A549 (cell line): ENCODE results near the gene MGME1. TPM values are rescaled to one million over a fixed set of nuclear protein-coding genes. Genes with fewer than 3 reads are reported as not detected.
A peak's percentile ranks its signal among the peaks of the same experiment; 100 is the strongest.
"Not testable (repeated sequence)": the region's sequence is repeated elsewhere in the genome, so short reads cannot be mapped to it uniquely, and the experiment has no call there.

Experiments used
- ATAC-seq, 2 experiments: fragments of 200-7000 bp in 1 of 2; fragments of >200 bp in 1 of 2; cut with Nextera tagmentation in 1 of 2; cut with Tn5 transposase in 1 of 2; 3 replicates each; pipeline versions ENCODE4 v1.8.0 to v1.9.1; 2018 to 2020; ENCODE audit warnings: mild to moderate bottlenecking in 1 of 2, moderate library complexity in 1 of 2
- CTCF ChIA-PET: fragments of 300-600 bp; sonication (Branson Sonifier 250); formaldehyde crosslinking; extraction: SDS; loops from one replicate; lab custom pipeline; 2021; ENCODE audit warnings: antibody characterized with exemption, inconsistent platforms; lab: Yijun Ruan, JAX
- POLR2A ChIA-PET: fragments of 350-600 bp; formaldehyde crosslinking; extraction: SDS; loops from one replicate; lab custom pipeline; 2021; ENCODE audit warnings: antibody characterized with exemption, inconsistent platforms; lab: Yijun Ruan, JAX
- DNase-seq, 2 experiments: peaks; one replicate each; pipeline versions ENCODE4 v3.0.0 to v3.0.0-alpha.2; 2011 to 2016; ENCODE audit warnings: low read depth in 1 of 2, low spot score in 1 of 2
- FAIRE-seq: peaks from 2 replicates; lab custom pipeline; 2011; peaks lifted over from hg19 to GRCh38; lab: Jason Lieb, UNC
- H3K27ac ChIP-seq, 2 experiments: fragments of >200 bp; sonication (Bioruptor Twin); formaldehyde crosslinking; 3 replicates each; pipeline ENCODE4 v1.5.1; 2016 to 2017
- H3K4me1 ChIP-seq: fragments of >200 bp; sonication (Bioruptor Twin); formaldehyde crosslinking; 3 replicates; pipeline ENCODE4 v1.6.1; 2016
- H3K4me2 ChIP-seq: fragments of >200 bp; sonication (Bioruptor Twin); formaldehyde crosslinking; 3 replicates; pipeline ENCODE4 v1.6.1; 2016
- H3K4me3 ChIP-seq: fragments of >200 bp; sonication (Bioruptor Twin); formaldehyde crosslinking; 3 replicates; pipeline ENCODE4 v1.5.1; 2016
- H3K9me3 ChIP-seq: fragments of >200 bp; sonication (Bioruptor Twin); formaldehyde crosslinking; 3 replicates; pipeline ENCODE4 v1.6.1; 2016
- EP300 ChIP-seq, 2 experiments: fragments of >200 bp; sonication (Bioruptor Twin); formaldehyde crosslinking; IDR thresholded peaks; 2 replicates in 1 of 2; 3 replicates in 1 of 2; pipeline ENCODE4 v1.6.1; 2016 to 2017
- FOXS1 ChIP-seq: fragments of 250-450 bp; sonication (Bioruptor Pico); IDR thresholded peaks from 2 replicates; pipeline ENCODE4 v1.5.0; 2020; ENCODE audit warnings: mild to moderate bottlenecking, moderate library complexity
- GATA3 ChIP-seq: IDR thresholded peaks from 2 replicates; pipeline ENCODE4 v1.6.1; 2012; ENCODE audit warnings: borderline replicate concordance
- HEYL ChIP-seq: fragments of 250-450 bp; sonication (Bioruptor Pico); IDR thresholded peaks from 2 replicates; pipeline ENCODE4 v1.8.0; 2021; ENCODE audit warnings: mild to moderate bottlenecking, moderate library complexity
- HOXB13 ChIP-seq: fragments of 250-450 bp; sonication (Bioruptor Pico); IDR thresholded peaks from 2 replicates; pipeline ENCODE4 v1.5.0; 2020; ENCODE audit warnings: low read depth, mild to moderate bottlenecking, moderate library complexity
- HOXB5 ChIP-seq: fragments of 250-450 bp; sonication (Bioruptor Pico); IDR thresholded peaks from 2 replicates; pipeline ENCODE4 v1.5.0; 2020; ENCODE audit warnings: mild to moderate bottlenecking, moderate library complexity
- JUN ChIP-seq, 2 experiments: fragments of >200 bp; sonication (Bioruptor Twin); formaldehyde crosslinking; IDR thresholded peaks; 2 replicates in 1 of 2; 3 replicates in 1 of 2; pipeline ENCODE4 v1.6.1; 2016 to 2017
- JUNB ChIP-seq: fragments of >200 bp; sonication (Bioruptor Twin); formaldehyde crosslinking; IDR thresholded peaks from 2 replicates; pipeline ENCODE4 v1.6.1; 2016
- KDM1A ChIP-seq: fragments of 200-600 bp; sonication (generic); IDR thresholded peaks from 2 replicates; pipeline ENCODE4 v1.6.1; 2016; ENCODE audit warnings: low read depth, mild to moderate bottlenecking
- MAFK ChIP-seq: fragments of 450-650 bp; IDR thresholded peaks from 2 replicates; pipeline ENCODE4 v1.6.1; 2014; ENCODE audit not compliant: partially characterized antibody
- MAX ChIP-seq: IDR thresholded peaks from 2 replicates; pipeline ENCODE4 v1.6.1; 2012
- MAZ ChIP-seq: fragments of 150-350 bp; IDR thresholded peaks from 2 replicates; pipeline ENCODE4 v1.6.1; 2014; ENCODE audit warnings: antibody characterized with exemption, low read depth, low read length, borderline replicate concordance
- MYC ChIP-seq: IDR thresholded peaks from 2 replicates; pipeline ENCODE4 v1.6.1; 2012; ENCODE audit warnings: mild to moderate bottlenecking, inconsistent platforms, low read length, improper control_type of control experiment, borderline replicate concordance
- NPAS2 ChIP-seq: fragments of 250-450 bp; sonication (Bioruptor Pico); IDR thresholded peaks from 2 replicates; pipeline ENCODE4 v1.8.0; 2022; ENCODE audit warnings: mild to moderate bottlenecking, moderate library complexity, borderline replicate concordance
- PBX3 ChIP-seq: IDR thresholded peaks from 2 replicates; pipeline ENCODE4 v1.6.1; 2012
- PHF8 ChIP-seq: fragments of 200-600 bp; sonication (generic); IDR thresholded peaks from 2 replicates; pipeline ENCODE4 v1.6.1; 2016; ENCODE audit warnings: low read depth, mild to moderate bottlenecking, antibody characterized with exemption, moderate library complexity, borderline replicate concordance
- RCOR1 ChIP-seq: fragments of 150-350 bp; IDR thresholded peaks from 2 replicates; pipeline ENCODE4 v1.6.1; 2014; ENCODE audit warnings: antibody characterized with exemption, low read length, low read depth
- RNF2 ChIP-seq: fragments of 200-600 bp; sonication (generic); IDR thresholded peaks from 2 replicates; pipeline ENCODE4 v1.6.1; 2016; ENCODE audit warnings: low read depth, mild to moderate bottlenecking, antibody characterized with exemption, moderate library complexity, borderline replicate concordance
- ZFP36 ChIP-seq: fragments of 450-650 bp; IDR thresholded peaks from 2 replicates; pipeline ENCODE4 v1.6.1; 2014; ENCODE audit warnings: borderline replicate concordance; ENCODE audit not compliant: partially characterized antibody
- ZNF302 ChIP-seq: fragments of 250-450 bp; sonication (Bioruptor Pico); IDR thresholded peaks from 2 replicates; pipeline ENCODE4 v1.9.0; 2021; ENCODE audit warnings: inconsistent platforms, mild to moderate bottlenecking, moderate library complexity
- WGBS: methylation state at CpG from one replicate; pipeline ENCODE4 v1.1.6; 2017; ENCODE audit errors: missing lambda C conversion rate; 5-methylcytosine and 5-hydroxymethylcytosine counted together
- polyA plus RNA-seq, 4 experiments: library from polyadenylated mRNA; depleted of rRNA in 3 of 4; stranded (reverse); fragments of >200 nt; fragmentation: RNase III in 1 of 4; extraction: RNeasy Plus Mini Kit Qiagen cat#74134 plus additional on column Dnase treatment in 1 of 4; gene quantifications; 2 replicates in 3 of 4; 3 replicates in 1 of 4; pipeline ENCODE4 v1.2.3, GENCODE V29; 2011 to 2017
- TF ChIP-seq, protein P1 (sequence below): fragments of 250-450 bp; sonication (Bioruptor Pico); IDR thresholded peaks from 2 replicates; pipeline ENCODE4 v1.5.0; 2021; ENCODE audit warnings: mild to moderate bottlenecking, moderate library complexity, borderline replicate concordance

MGME1 gene
- polyA plus RNA-seq, 2 of the 4 experiments (the other 2 are of a cell fraction): 46.6 to 47.9 TPM

DNA sequence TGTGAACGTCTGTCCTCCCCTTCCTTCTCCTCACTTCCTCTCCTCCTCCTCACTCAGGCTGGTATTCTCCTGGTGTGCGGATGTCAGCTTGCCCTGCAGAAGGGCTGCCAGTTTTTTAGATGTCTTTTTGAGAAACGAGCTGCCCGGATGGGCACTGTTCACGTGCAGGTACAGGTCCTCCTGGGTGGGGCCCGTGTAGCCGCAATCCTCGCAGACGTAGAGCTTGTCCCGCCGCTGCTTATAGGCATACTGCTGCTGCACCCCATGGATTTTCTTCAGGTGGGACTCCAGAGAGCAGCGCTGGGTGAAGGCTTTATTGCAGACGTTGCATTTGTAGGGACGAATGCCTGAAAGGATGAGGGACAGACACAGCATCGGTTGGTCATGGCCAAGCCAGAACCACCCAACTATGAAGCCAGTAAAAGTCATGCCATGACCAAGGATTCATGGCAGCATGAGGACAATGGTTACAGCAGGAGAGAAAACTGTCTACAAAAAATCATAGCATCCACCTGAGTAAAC lies 55.8 kb downstream of the MGME1 start:
- DNase-seq (no peak), FAIRE-seq (no peak), ATAC-seq (peak in 1 of 2 experiments; percentile 35; a peak in 3 of 6 replicates)
- 56% methylated on average over 15 of the region's 15 CpGs for WGBS
- Histone ChIP-seq H3K27ac (no peak overlapping the region), H3K4me3 (no peak overlapping the region), H3K4me2 (no peak overlapping the region), H3K4me1 (no peaks in the 10 kb centered on the region)
- POLR2A ChIA-PET: no interaction called here
- CTCF ChIA-PET: no interaction called here
- no peak for TF ChIP-seq HEYL (CRISPR knock-in tag)
- TF ChIP-seq JUN (IDR thresholded peaks at IDR 0.05): no peak
- TF ChIP-seq MAFK: peak; percentile 34
- no peak for TF ChIP-seq HOXB5 (CRISPR knock-in tag)
- TF ChIP-seq, protein P1, sequence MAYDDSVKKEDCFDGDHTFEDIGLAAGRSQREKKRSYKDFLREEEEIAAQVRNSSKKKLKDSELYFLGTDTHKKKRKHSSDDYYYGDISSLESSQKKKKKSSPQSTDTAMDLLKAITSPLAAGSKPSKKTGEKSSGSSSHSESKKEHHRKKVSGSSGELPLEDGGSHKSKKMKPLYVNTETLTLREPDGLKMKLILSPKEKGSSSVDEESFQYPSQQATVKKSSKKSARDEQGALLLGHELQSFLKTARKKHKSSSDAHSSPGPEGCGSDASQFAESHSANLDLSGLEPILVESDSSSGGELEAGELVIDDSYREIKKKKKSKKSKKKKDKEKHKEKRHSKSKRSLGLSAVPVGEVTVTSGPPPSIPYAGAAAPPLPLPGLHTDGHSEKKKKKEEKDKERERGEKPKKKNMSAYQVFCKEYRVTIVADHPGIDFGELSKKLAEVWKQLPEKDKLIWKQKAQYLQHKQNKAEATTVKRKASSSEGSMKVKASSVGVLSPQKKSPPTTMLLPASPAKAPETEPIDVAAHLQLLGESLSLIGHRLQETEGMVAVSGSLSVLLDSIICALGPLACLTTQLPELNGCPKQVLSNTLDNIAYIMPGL: no peak
- TF ChIP-seq, all 56 proteins: peak for 1
- H3K9me3 ChIP-seq: peaks cover 7% of the 10 kb centered on the region; the same call in 2 of the 3 replicates

GRCh38 chr20:18027011-18027410 lies 58.2 kb downstream of the MGME1 start:
- ATAC-seq, FAIRE-seq, H3K4me3 ChIP-seq, H3K4me1 ChIP-seq, H3K27ac ChIP-seq, DNase-seq, CTCF ChIA-PET, H3K9me3 ChIP-seq, H3K4me2 ChIP-seq, POLR2A ChIA-PET: not testable (repeated sequence)
- WGBS: 62% methylated on average over 7 of the region's 7 CpGs

DNA sequence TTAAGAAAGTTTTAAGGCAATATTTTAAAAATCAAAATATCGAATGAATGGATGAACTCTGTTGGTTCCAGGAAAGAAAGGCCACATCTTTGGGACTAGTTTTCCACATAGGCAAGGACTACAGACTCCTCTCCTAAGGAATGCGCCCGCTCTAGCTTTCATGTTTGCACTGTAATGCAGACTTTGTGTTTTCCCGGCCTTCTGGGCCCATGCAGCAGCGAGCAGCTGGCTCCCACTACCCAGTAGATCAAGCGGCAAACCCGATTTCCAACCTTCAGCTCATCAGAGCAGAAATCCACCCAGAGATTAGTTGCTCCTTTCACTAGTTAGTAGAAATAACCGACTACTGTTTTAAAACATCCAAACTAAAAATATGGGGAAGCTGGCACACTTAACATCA lies 61.2 kb downstream of the MGME1 start:
- TF ChIP-seq MAX (no peak), ZFP36 (no peak), NPAS2 (no peak), PHF8 (no peak), JUNB (no peak), MAZ (no peak), RCOR1 (no peak)
- no peak for ATAC-seq
- 54% methylated on average over 8 of the region's 8 CpGs for WGBS

DNA sequence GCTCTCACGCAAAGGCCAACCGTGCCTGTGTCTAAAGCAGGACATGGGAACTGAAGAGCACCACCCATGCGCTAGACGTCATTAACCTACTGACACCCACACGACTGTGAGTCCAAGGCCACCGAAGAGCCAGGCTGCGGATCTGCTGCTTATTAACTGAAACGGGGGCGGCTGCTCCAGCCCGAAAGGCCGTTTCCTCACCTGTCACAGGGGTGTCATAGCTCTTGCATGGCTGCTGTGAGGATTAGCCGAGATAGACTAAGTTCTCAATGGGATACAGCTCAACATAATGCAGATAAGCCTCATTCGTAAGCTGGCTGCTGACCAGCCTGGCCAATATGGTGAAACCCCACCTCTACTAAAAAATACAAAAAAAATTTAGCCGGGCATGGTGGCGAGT lies 62.2 kb downstream of the MGME1 start:
- no peak for FAIRE-seq
- Histone ChIP-seq H3K4me2 (no peak overlapping the region), H3K4me3 (no peak overlapping the region), H3K9me3 (no peaks in the 10 kb centered on the region), H3K27ac (no peak overlapping the region), H3K4me1 (no peaks in the 10 kb centered on the region)
- ATAC-seq: no peak
- CTCF ChIA-PET: no interaction called here
- DNase-seq: no peak
- POLR2A ChIA-PET: no interaction called here
- TF ChIP-seq ZNF302 (CRISPR knock-in tag) (no peak), JUNB (no peak), KDM1A (no peak), FOXS1 (CRISPR knock-in tag) (no peak), MYC (no peak), HOXB13 (CRISPR knock-in tag) (no peak), PBX3 (no peak), GATA3 (no peak), RNF2 (no peak), EP300 (IDR thresholded peaks at IDR 0.05) (no peak)
- 86% methylated on average over 15 of the region's 15 CpGs for WGBS

More for the DNA sequence above, 61.2 kb downstream of the MGME1 start:
- ChIA-PET POLR2A (no interaction called here), CTCF (interaction anchor here (0.8 kb wide), 1 partner anchor 10 kb away, joined by 3 read pairs; no protein-coding TSS in a partner anchor)
- Histone ChIP-seq H3K9me3 (no peaks in the 10 kb centered on the region), H3K4me2 (no peak overlapping the region), H3K27ac (no peak overlapping the region), H3K4me1 (no peaks in the 10 kb centered on the region), H3K4me3 (no peak overlapping the region)
- DNase-seq (no peak), FAIRE-seq (no peak)
